Measurements from ENCODE around the gene SSUH2. TPM values are rescaled to one million over a fixed set of nuclear protein-coding genes. Genes with fewer than 3 reads are reported as not detected.
A peak's percentile ranks its signal among the peaks of the same experiment; 100 is the strongest.
"Not testable (repeated sequence)": the region's sequence is repeated elsewhere in the genome, so short reads cannot be mapped to it uniquely, and the experiment has no call there.

Gene SSUH2, protein sequence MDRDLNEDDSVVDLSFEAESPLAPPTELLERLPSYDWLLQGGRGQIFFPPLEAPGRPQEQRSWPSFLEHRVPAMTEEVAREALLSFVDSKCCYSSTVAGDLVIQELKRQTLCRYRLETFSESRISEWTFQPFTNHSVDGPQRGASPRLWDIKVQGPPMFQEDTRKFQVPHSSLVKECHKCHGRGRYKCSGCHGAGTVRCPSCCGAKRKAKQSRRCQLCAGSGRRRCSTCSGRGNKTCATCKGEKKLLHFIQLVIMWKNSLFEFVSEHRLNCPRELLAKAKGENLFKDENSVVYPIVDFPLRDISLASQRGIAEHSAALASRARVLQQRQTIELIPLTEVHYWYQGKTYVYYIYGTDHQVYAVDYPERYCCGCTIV
- total RNA-seq (2022) (0.32 and 0.51 TPM in 2 replicates), Bru-seq, nascent RNA (percentile 18 among the genes with signal in this experiment), BruChase-seq, experiment 1, labeled RNA remaining after a 6-hour chase (percentile 43 among the genes with signal in this experiment), BruChase-seq, experiment 2, labeled RNA remaining after a 2-hour chase (percentile 26 among the genes with signal in this experiment)
- long read RNA-seq = 0 reads

DNA sequence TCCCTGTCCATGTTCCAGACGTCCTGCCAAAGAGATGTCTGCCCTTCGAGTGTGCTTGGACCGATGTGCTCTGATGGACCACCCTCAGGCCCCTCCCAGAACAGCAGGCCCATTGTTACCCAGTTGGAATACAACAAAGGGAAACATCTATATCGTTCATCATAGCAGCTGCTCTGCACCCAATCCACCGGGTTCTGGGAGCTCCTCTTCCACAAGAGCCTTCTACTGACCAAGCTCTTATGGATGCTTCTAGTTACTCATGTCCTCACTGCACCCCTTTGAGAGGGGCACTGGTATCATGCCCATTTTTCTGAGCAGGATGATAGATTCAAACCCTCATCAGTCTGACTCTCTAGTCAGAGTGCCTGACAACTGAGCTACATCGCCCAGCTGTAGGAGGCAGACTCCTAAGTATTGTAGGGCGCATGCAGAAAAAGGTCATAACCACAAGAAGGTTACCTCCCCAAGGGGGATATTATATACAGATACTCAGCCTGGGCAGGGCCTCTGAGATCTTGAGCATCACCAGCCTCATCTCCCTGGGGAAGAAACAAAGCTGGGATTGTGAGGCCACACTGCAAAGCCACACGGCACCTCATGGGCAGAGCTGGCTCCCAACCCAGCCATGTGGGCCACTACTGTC is at the start of gene SSUH2:
SSUH2 (minus strand) TSS at position 51 of the 643 bp plus-strand sequence; CDS start at position 11, 40 bp downstream.
- TF ChIP-seq, protein P1, sequence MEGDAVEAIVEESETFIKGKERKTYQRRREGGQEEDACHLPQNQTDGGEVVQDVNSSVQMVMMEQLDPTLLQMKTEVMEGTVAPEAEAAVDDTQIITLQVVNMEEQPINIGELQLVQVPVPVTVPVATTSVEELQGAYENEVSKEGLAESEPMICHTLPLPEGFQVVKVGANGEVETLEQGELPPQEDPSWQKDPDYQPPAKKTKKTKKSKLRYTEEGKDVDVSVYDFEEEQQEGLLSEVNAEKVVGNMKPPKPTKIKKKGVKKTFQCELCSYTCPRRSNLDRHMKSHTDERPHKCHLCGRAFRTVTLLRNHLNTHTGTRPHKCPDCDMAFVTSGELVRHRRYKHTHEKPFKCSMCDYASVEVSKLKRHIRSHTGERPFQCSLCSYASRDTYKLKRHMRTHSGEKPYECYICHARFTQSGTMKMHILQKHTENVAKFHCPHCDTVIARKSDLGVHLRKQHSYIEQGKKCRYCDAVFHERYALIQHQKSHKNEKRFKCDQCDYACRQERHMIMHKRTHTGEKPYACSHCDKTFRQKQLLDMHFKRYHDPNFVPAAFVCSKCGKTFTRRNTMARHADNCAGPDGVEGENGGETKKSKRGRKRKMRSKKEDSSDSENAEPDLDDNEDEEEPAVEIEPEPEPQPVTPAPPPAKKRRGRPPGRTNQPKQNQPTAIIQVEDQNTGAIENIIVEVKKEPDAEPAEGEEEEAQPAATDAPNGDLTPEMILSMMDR (IDR thresholded peaks at IDR 0.05; ENCODE audit: unreplicated experiment) = no peak
- no peak within 1 kb of the TSS for H3K27ac Mint-ChIP-seq (ENCODE audit: low read depth, unreplicated experiment)
- intact Hi-C loops (cut with micrococcal nuclease) = no loop called here
- H3K36me3 Mint-ChIP-seq (ENCODE audit: insufficient read depth, unreplicated experiment) = no peaks in the 10 kb centered on the region
- no peaks in the 10 kb centered on the region for H3K9me3 Mint-ChIP-seq (ENCODE audit: unreplicated experiment)
- DNase-seq (ENCODE audit: unreplicated experiment) = no peak
- ChIA-PET CTCF (interaction anchor here (1.4 kb wide), 1 partner anchor 19 kb away, joined by 3 read pairs; no protein-coding TSS in a partner anchor), POLR2A (no interaction called here)
- BruUV-seq (replicated peaks) = no TSS peak
- H3K4me1 Mint-ChIP-seq (ENCODE audit: insufficient read depth, unreplicated experiment) = no peaks in the 10 kb centered on the region
- no peak within 1 kb of the TSS for H3K4me3 Mint-ChIP-seq (ENCODE audit: unreplicated experiment)
- H3K27me3 Mint-ChIP-seq (ENCODE audit: insufficient read depth, unreplicated experiment) = no peaks in the 10 kb centered on the region

DNA sequence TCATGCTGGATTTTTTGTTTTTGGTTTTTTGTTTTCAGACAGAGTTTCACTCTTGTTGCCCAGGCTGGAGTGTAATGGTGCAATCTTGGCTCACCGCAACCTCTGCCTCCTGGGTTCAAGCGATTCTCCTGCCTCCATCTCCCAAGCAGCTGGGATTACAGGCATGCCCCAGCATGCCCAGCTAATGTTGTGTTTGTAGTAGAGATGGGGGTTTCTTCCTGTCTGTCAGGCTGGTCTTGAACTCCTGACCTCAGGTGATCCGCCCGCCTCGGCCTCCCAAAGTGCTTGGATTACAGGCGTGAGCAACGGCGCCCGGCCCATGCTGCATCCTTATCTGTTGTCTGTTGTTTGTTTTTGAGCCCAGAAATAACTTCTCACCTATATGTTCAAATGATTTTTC is 46.7 kb upstream of the SSUH2 start:
- DNase-seq (ENCODE audit: unreplicated experiment); POLR2A ChIA-PET; H3K27me3 Mint-ChIP-seq (ENCODE audit: insufficient read depth, unreplicated experiment); H3K27ac Mint-ChIP-seq (ENCODE audit: low read depth, unreplicated experiment); CTCF ChIA-PET; H3K36me3 Mint-ChIP-seq (ENCODE audit: insufficient read depth, unreplicated experiment); H3K4me3 Mint-ChIP-seq (ENCODE audit: unreplicated experiment); H3K4me1 Mint-ChIP-seq (ENCODE audit: insufficient read depth, unreplicated experiment); intact Hi-C loops (cut with micrococcal nuclease); BruUV-seq (replicated peaks); H3K9me3 Mint-ChIP-seq (ENCODE audit: unreplicated experiment): not testable (repeated sequence)

DNA sequence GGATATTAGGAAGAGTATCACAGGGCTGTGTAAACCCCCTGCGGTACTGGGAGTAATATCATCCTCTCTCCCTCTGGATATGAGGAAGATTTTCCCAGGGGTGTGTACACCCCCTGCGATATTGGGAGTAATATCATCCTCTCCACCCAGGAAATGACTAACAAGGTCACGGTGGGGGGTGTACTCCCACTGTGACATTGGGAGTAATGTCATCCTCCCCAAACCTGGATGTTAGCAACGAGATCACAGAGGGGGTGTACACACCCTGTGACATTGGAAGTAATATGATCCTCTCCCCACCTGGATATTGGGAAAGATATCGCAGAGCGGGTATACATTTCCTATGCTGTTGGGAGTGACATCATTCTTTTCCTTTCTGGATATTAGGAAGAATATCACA is 40.4 kb upstream of the SSUH2 start:
- H3K4me1 Mint-ChIP-seq (ENCODE audit: insufficient read depth, unreplicated experiment); BruUV-seq (replicated peaks); CTCF ChIA-PET: not testable (repeated sequence)

DNA sequence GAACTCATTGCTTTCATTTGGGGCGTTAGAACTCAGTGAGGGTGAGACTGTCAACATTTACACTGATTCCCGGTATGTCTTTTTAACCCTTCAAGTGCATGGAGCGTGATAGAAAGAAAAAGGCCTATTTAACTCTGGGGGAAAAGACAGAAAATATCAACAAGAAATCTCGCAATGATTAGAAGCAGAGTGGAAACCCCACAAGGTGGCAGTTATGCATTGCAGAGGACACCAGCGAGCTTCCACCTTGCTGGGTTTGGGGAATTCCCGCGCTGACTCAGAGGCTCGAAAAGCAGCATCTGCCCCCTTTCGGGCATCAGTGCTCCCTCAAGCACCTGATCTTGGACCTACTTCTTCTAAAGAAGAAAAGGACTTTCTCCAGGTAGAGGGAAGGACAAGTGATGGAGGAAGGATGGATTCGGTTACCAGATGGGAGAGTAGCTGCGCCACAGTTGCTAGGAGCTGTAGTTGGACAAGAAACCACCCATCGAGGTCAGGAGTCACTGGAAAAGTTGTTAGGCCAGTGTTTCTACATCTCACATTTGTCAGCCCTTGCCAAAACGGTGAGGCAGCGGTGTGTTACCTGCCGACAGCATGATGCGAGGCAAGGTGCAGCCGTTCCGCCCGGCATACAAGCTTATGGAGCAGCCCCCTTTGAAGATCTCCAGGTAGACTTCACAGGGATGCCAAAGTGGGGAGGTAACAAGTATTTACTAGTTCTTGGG is 38.4 kb upstream of the SSUH2 start:
- TF ChIP-seq, protein P1 (IDR thresholded peaks at IDR 0.05; ENCODE audit: unreplicated experiment) = peak; percentile 37
- not testable (repeated sequence) for H3K9me3 Mint-ChIP-seq (ENCODE audit: unreplicated experiment); H3K27ac Mint-ChIP-seq (ENCODE audit: low read depth, unreplicated experiment); H3K4me3 Mint-ChIP-seq (ENCODE audit: unreplicated experiment); H3K36me3 Mint-ChIP-seq (ENCODE audit: insufficient read depth, unreplicated experiment); BruUV-seq (replicated peaks); H3K27me3 Mint-ChIP-seq (ENCODE audit: insufficient read depth, unreplicated experiment)
- CTCF ChIA-PET = interaction anchor here (0.6 to 2.3 kb wide), 13 partner anchors 20 to 617 kb away, joined by 3 to 7 read pairs (median 3); no protein-coding TSS in a partner anchor
- intact Hi-C loops (cut with micrococcal nuclease) = loop anchor here (1.0 kb wide), 2 partner anchors 84 to 619 kb away; no protein-coding TSS in a partner anchor
- POLR2A ChIA-PET = interaction anchor here (0.7 kb wide), 1 partner anchor 416 kb away, joined by 3 read pairs; no protein-coding TSS in a partner anchor
- H3K4me1 Mint-ChIP-seq (ENCODE audit: insufficient read depth, unreplicated experiment) = peaks cover 11% of the 10 kb centered on the region
- peak; percentile 43 for DNase-seq (ENCODE audit: unreplicated experiment)

More for the DNA sequence above, 40.4 kb upstream of the SSUH2 start:
- H3K27me3 Mint-ChIP-seq (ENCODE audit: insufficient read depth, unreplicated experiment); H3K27ac Mint-ChIP-seq (ENCODE audit: low read depth, unreplicated experiment); H3K9me3 Mint-ChIP-seq (ENCODE audit: unreplicated experiment); intact Hi-C loops (cut with micrococcal nuclease); H3K4me3 Mint-ChIP-seq (ENCODE audit: unreplicated experiment); H3K36me3 Mint-ChIP-seq (ENCODE audit: insufficient read depth, unreplicated experiment); POLR2A ChIA-PET: not testable (repeated sequence)
- DNase-seq (ENCODE audit: unreplicated experiment) = peak; percentile 16

DNA sequence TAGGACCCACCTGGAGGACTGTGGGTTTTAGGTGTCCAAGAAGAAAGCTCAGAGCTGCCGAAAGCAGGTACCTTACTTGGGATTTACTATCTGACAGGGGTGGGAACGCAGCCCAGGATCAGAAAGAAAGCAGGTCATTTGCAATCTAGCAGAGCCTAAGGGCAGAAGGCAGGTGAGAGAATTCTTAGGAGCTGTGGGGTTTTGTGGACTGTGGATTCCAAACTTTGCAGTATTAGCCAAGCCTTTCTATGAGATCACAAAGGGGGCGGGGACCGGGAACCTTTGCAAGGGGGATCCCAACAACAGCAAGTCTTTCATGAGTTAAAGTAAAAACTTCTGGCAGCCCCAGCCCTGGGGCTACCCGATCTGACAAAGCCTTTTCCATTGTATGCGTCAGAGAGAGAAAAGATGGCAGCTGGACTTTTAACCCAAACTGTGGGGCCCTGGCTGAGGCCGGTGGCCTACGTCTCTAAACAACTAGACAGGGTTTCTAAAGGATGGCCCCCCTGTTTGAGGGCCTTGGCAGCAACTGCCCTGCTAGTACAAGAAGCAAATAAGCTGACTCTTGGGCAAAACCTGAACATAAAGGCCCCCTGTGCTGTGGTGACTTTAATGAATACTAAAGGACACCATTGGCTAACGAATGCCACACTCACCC is 37.4 kb upstream of the SSUH2 start:
- H3K9me3 Mint-ChIP-seq (ENCODE audit: unreplicated experiment); H3K4me3 Mint-ChIP-seq (ENCODE audit: unreplicated experiment); BruUV-seq (replicated peaks); POLR2A ChIA-PET; DNase-seq (ENCODE audit: unreplicated experiment); H3K27me3 Mint-ChIP-seq (ENCODE audit: insufficient read depth, unreplicated experiment); intact Hi-C loops (cut with micrococcal nuclease); H3K27ac Mint-ChIP-seq (ENCODE audit: low read depth, unreplicated experiment); H3K36me3 Mint-ChIP-seq (ENCODE audit: insufficient read depth, unreplicated experiment): not testable (repeated sequence)
- CTCF ChIA-PET = interaction anchor here (0.7 to 2.3 kb wide), 10 partner anchors 19 to 618 kb away, joined by 3 to 7 read pairs (median 3); no protein-coding TSS in a partner anchor
- H3K4me1 Mint-ChIP-seq (ENCODE audit: insufficient read depth, unreplicated experiment) = peaks cover 11% of the 10 kb centered on the region

Measured in MCF 10A (cell line).